NCI-H510A (cell line): ENCODE data around the gene FOXN1.
"Not testable (repeated sequence)": the region's sequence is repeated elsewhere in the genome, so short reads cannot be mapped to it uniquely, and the experiment has no call there.

ENCODE experiments used
- DNase-seq: peaks from one replicate; lab custom pipeline; 2025; lab: John Stamatoyannopoulos, UW

The FOXN1 gene

GRCh38 chr17:28574526-28574925 is 68.4 kb downstream of the FOXN1 start:
- DNase-seq: no peak

- no peak for DNase-seq
Measured at GRCh38 chr17:28575126-28575795, 69.1 kb downstream of the FOXN1 start.

GRCh38 chr17:28576016-28576415 is 69.9 kb downstream of the FOXN1 start:
- DNase-seq: not testable (repeated sequence)

- peak; percentile 87 for DNase-seq
Measured at GRCh38 chr17:28576758-28577465, 70.8 kb downstream of the FOXN1 start, which contains the start of gene ALDOC. ALDOC (minus strand) TSS chr17:28576895; CDS start chr17:28575532, 1,363 bp downstream.

- DNase-seq: no peak
Measured at GRCh38 chr17:28577466-28577824, 71.3 kb downstream of the FOXN1 start.

GRCh38 chr17:28578246-28579195 is 72.4 kb downstream of the FOXN1 start:
- no peak for DNase-seq

GRCh38 chr17:28579526-28579925 is 73.4 kb downstream of the FOXN1 start:
- no peak for DNase-seq

GRCh38 chr17:28580959-28581358 is 74.8 kb downstream of the FOXN1 start:
- DNase-seq: no peak

- DNase-seq: no peak
Measured at GRCh38 chr17:28582513-28582912, 76.4 kb downstream of the FOXN1 start.

GRCh38 chr17:28584434-28584833 is 78.3 kb downstream of the FOXN1 start:
- no peak for DNase-seq

- no peak for DNase-seq
Measured at GRCh38 chr17:28585851-28586250, 79.7 kb downstream of the FOXN1 start.
